OCI-LY1 (cell line): ENCODE data around the gene TNFRSF21.

Experiments
- EZH2 ChIP-seq: fragments of 200-600 bp; sonication (generic), shearing (Covaris generic); IDR thresholded peaks from 2 replicates; pipeline ENCODE4 v1.8.0; 2017; ENCODE audit warnings: borderline replicate concordance, mixed run types, mild to moderate bottlenecking, antibody characterized with exemption, low read length, moderate library complexity, mixed read lengths
- TF ChIP-seq, protein P1 (sequence below): fragments of 200-600 bp; sonication (generic), shearing (Covaris generic); IDR thresholded peaks from 2 replicates; pipeline ENCODE4 v1.5.1; 2017; ENCODE audit warnings: mild to moderate bottlenecking, antibody characterized with exemption, low read length, moderate library complexity, mixed read lengths

DNA sequence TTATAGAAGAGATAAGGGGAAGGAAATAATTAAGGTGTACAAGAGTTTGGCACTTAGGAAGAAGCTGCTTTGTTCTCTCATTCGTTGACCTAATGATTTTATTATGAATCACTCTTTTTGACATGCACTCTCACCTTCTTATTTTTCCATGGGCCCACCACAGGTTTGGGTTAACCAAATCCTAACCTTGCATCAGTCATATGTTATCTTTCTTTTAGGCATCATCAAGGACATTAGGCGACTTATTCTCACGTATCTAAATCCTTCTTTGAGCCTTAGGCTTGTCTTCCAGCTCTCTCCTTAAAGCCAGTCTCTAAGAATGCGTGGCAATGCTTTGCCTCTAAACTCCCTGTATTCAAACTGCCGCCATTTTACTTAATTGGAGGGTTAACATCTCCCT lies 58.3 kb downstream of the TNFRSF21 start:
- TF ChIP-seq, protein P1, sequence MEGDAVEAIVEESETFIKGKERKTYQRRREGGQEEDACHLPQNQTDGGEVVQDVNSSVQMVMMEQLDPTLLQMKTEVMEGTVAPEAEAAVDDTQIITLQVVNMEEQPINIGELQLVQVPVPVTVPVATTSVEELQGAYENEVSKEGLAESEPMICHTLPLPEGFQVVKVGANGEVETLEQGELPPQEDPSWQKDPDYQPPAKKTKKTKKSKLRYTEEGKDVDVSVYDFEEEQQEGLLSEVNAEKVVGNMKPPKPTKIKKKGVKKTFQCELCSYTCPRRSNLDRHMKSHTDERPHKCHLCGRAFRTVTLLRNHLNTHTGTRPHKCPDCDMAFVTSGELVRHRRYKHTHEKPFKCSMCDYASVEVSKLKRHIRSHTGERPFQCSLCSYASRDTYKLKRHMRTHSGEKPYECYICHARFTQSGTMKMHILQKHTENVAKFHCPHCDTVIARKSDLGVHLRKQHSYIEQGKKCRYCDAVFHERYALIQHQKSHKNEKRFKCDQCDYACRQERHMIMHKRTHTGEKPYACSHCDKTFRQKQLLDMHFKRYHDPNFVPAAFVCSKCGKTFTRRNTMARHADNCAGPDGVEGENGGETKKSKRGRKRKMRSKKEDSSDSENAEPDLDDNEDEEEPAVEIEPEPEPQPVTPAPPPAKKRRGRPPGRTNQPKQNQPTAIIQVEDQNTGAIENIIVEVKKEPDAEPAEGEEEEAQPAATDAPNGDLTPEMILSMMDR = no peak
- no peak for TF ChIP-seq EZH2
